Liver (tissue), 9 donors: ENCODE data around the gene MLLT10. TPM values are rescaled to one million over a fixed set of nuclear protein-coding genes. Genes with fewer than 3 reads are reported as not detected.

ENCODE experiments used
- DNase-seq: peaks from one replicate; pipeline ENCODE4 v3.0.0-alpha.2; 2017; ENCODE audit warnings: low spot score
- H3K27ac ChIP-seq, 2 donors: one replicate each; pipeline ENCODE4 v1.7.0; 2013; ENCODE audit warnings: inconsistent platforms in 2 of 2, low read length in 2 of 2, control low read depth in 1 of 2, low read depth in 1 of 2, mild to moderate bottlenecking in 1 of 2
- H3K27me3 ChIP-seq, 4 donors: one replicate each; pipeline versions ENCODE4 v1.6.1 to v1.7.0; 2013; ENCODE audit warnings: low read length in 3 of 4, inconsistent platforms in 1 of 4, mild to moderate bottlenecking in 1 of 4, moderate library complexity in 1 of 4; ENCODE audit not compliant: control insufficient read depth in 4 of 4, insufficient read depth in 4 of 4
- H3K36me3 ChIP-seq, 4 donors: one replicate each; pipeline versions ENCODE4 v1.6.1 to v1.7.0; 2013; ENCODE audit warnings: low read length in 3 of 4, mild to moderate bottlenecking in 3 of 4, low read depth in 1 of 4, moderate library complexity in 1 of 4; ENCODE audit not compliant: control insufficient read depth in 4 of 4, insufficient read depth in 3 of 4
- H3K4me1 ChIP-seq, 4 donors: one replicate each; pipeline versions ENCODE4 v1.6.1 to v1.7.0; 2013; ENCODE audit warnings: low read length in 3 of 4, mild to moderate bottlenecking in 3 of 4, moderate library complexity in 1 of 4; ENCODE audit not compliant: control insufficient read depth in 4 of 4, insufficient read depth in 4 of 4
- H3K4me3 ChIP-seq, 3 donors: one replicate each; pipeline versions ENCODE4 v1.6.1 to v1.7.0; 2013; ENCODE audit warnings: low read length in 3 of 3, control low read depth in 1 of 3, low read depth in 1 of 3, mild to moderate bottlenecking in 1 of 3
- H3K9ac ChIP-seq, 2 donors: one replicate each; pipeline ENCODE4 v1.7.0; 2013; ENCODE audit warnings: low read length in 2 of 2, mild to moderate bottlenecking in 2 of 2, moderate library complexity in 2 of 2, control low read depth in 1 of 2, low read depth in 1 of 2
- H3K9me3 ChIP-seq, 4 donors: one replicate each; pipeline versions ENCODE4 v1.6.1 to v1.7.0; 2013; ENCODE audit warnings: low read length in 3 of 4; ENCODE audit not compliant: control insufficient read depth in 4 of 4
- FOXA2 ChIP-seq: IDR thresholded peaks from 2 replicates; pipeline ENCODE4 v1.6.1; 2016; ENCODE audit warnings: antibody characterized with exemption
- GABPA ChIP-seq, 2 donors: IDR thresholded peaks in 1 of 2; conservative IDR thresholded peaks in 1 of 2; 2 replicates each; pipeline ENCODE4 v1.6.1; 2016; ENCODE audit warnings: antibody characterized with exemption in 2 of 2, mild to moderate bottlenecking in 1 of 2, moderate library complexity in 1 of 2
- HNF4A ChIP-seq, 2 donors: conservative IDR thresholded peaks; 2 replicates each; pipeline ENCODE4 v1.6.1; 2016; ENCODE audit warnings: antibody characterized with exemption in 2 of 2, mild to moderate bottlenecking in 2 of 2
- HNF4G ChIP-seq: IDR thresholded peaks from 2 replicates; pipeline ENCODE4 v1.6.1; 2016; ENCODE audit warnings: antibody characterized with exemption
- JUND ChIP-seq, 2 donors: IDR thresholded peaks; 2 replicates each; pipeline ENCODE4 v1.6.1; 2016; ENCODE audit warnings: antibody characterized with exemption in 2 of 2
- NR2F2 ChIP-seq: IDR thresholded peaks from 2 replicates; pipeline ENCODE4 v1.6.1; 2016; ENCODE audit warnings: antibody characterized with exemption
- RAD21 ChIP-seq, 2 donors: IDR thresholded peaks; 2 replicates each; pipeline ENCODE4 v1.6.1; 2016; ENCODE audit warnings: antibody characterized with exemption in 2 of 2, mild to moderate bottlenecking in 2 of 2
- RXRA ChIP-seq, 2 donors: IDR thresholded peaks; 2 replicates each; pipeline ENCODE4 v1.6.1; 2017 to 2018; ENCODE audit warnings: antibody characterized with exemption in 2 of 2, mild to moderate bottlenecking in 1 of 2
- SP1 ChIP-seq: IDR thresholded peaks from 2 replicates; pipeline ENCODE4 v1.6.1; 2018; ENCODE audit warnings: antibody characterized with exemption, mild to moderate bottlenecking
- TAF1 ChIP-seq: conservative IDR thresholded peaks from 2 replicates; pipeline ENCODE4 v1.6.1; 2016; ENCODE audit warnings: antibody characterized with exemption, mild to moderate bottlenecking
- YY1 ChIP-seq: IDR thresholded peaks from 2 replicates; pipeline ENCODE4 v1.6.1; 2016; ENCODE audit warnings: antibody characterized with exemption, mild to moderate bottlenecking
- WGBS: extraction: QIAGEN DNeasy Blood & Tissue Kit; methylation state at CpG from one replicate; pipeline ENCODE4 v1.1.7; 2013; 5-methylcytosine and 5-hydroxymethylcytosine counted together
- polyA plus RNA-seq, 2 donors: library from polyadenylated mRNA; stranded (reverse) in 1 of 2; unstranded in 1 of 2; fragments of 200-250 nt in 1 of 2; fragments of >200 nt in 1 of 2; fragmentation: Nextera tagmentation in 1 of 2; extraction: Ambion mirVana in 1 of 2; gene quantifications; one replicate each; pipeline versions ENCODE4 v1.2.1 to v1.2.3, GENCODE V29; 2013 to 2015
- total RNA-seq, 2 donors: library from RNA; depleted of rRNA; stranded (reverse); fragments of >200 nt; gene quantifications; one replicate each; pipeline ENCODE4 v1.2.3, GENCODE V29; 2014
- TF ChIP-seq, protein P1 (sequence below): IDR thresholded peaks from 2 replicates; pipeline ENCODE4 v1.6.1; 2016; ENCODE audit warnings: antibody characterized with exemption, mild to moderate bottlenecking
- TF ChIP-seq, protein P2 (sequence below): IDR thresholded peaks from 2 replicates; pipeline ENCODE4 v1.6.1; 2016; ENCODE audit warnings: antibody characterized with exemption
- TF ChIP-seq, protein P3 (sequence below): IDR thresholded peaks from 2 replicates; pipeline ENCODE4 v1.6.1; 2016; ENCODE audit warnings: antibody characterized with exemption
- donor health status: healthy.
- donor health status: healthy.
- donor health status: healthy.
- donor health status: healthy.
- donor health status: healthy.

The MLLT10 gene
- total and polyA plus RNA-seq, 4 donors, result 11.9 to 47.4 (median 22.6) TPM

DNA sequence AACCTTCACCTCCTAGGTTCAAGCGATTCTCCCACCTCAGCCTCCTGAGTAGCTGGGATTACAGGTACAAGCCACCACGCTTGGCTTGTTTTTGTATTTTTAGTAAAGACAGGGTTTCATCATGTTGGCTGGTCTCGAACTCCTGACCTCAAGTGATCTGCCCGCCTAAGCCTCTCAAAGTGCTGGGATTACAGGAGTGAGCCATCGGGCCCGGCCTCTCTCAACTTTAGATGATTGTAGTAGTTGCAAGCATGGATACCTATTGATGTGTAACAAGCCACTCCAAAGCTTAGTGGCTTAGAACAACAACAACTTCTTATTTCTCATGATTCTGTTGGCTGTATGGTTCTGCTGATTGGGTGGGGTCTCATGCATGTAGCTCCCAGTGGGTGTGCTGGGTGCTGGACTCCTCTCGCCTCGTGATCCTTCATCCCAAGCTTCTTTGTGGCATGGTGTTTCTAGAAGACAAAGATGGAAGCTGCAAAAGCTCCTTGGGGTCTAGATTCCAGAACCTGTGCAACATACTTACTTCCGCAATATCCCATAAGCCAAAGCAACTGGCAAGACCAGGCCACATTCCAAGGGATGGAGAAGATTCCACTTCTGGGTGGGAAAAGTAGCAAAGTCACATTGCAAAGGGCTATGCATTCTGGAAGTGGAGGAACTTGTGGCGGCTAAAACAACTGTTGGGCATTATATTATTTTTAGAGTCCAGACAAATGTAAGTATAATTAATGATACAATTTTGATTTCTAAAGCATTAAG, 46.4 kb upstream of the MLLT10 start:
- Histone ChIP-seq H3K4me3 (no peak overlapping the region), H3K36me3 (no peaks in the 10 kb centered on the region), H3K9me3 (no peaks in the 10 kb centered on the region), H3K27me3 (no peaks in the 10 kb centered on the region), H3K27ac (no peak overlapping the region), H3K4me1 (no peaks in the 10 kb centered on the region), H3K9ac (no peak overlapping the region)
- TF ChIP-seq HNF4A (conservative IDR thresholded peaks at IDR 0.05) (no peak), GABPA (IDR thresholded peaks at IDR 0.05 in 1 of 2, conservative IDR thresholded peaks at IDR 0.05 in 1 of 2) (no peak), TAF1 (no peak), RAD21 (IDR thresholded peaks at IDR 0.05) (no peak), NR2F2 (no peak), YY1 (no peak)
- TF ChIP-seq, protein P1, sequence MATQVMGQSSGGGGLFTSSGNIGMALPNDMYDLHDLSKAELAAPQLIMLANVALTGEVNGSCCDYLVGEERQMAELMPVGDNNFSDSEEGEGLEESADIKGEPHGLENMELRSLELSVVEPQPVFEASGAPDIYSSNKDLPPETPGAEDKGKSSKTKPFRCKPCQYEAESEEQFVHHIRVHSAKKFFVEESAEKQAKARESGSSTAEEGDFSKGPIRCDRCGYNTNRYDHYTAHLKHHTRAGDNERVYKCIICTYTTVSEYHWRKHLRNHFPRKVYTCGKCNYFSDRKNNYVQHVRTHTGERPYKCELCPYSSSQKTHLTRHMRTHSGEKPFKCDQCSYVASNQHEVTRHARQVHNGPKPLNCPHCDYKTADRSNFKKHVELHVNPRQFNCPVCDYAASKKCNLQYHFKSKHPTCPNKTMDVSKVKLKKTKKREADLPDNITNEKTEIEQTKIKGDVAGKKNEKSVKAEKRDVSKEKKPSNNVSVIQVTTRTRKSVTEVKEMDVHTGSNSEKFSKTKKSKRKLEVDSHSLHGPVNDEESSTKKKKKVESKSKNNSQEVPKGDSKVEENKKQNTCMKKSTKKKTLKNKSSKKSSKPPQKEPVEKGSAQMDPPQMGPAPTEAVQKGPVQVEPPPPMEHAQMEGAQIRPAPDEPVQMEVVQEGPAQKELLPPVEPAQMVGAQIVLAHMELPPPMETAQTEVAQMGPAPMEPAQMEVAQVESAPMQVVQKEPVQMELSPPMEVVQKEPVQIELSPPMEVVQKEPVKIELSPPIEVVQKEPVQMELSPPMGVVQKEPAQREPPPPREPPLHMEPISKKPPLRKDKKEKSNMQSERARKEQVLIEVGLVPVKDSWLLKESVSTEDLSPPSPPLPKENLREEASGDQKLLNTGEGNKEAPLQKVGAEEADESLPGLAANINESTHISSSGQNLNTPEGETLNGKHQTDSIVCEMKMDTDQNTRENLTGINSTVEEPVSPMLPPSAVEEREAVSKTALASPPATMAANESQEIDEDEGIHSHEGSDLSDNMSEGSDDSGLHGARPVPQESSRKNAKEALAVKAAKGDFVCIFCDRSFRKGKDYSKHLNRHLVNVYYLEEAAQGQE, result no peak
- TF ChIP-seq, protein P2, sequence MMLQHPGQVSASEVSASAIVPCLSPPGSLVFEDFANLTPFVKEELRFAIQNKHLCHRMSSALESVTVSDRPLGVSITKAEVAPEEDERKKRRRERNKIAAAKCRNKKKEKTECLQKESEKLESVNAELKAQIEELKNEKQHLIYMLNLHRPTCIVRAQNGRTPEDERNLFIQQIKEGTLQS, result no peak
- 98% methylated on average over 10 of the region's 10 CpGs for WGBS
- DNase-seq, result no peak

DNA sequence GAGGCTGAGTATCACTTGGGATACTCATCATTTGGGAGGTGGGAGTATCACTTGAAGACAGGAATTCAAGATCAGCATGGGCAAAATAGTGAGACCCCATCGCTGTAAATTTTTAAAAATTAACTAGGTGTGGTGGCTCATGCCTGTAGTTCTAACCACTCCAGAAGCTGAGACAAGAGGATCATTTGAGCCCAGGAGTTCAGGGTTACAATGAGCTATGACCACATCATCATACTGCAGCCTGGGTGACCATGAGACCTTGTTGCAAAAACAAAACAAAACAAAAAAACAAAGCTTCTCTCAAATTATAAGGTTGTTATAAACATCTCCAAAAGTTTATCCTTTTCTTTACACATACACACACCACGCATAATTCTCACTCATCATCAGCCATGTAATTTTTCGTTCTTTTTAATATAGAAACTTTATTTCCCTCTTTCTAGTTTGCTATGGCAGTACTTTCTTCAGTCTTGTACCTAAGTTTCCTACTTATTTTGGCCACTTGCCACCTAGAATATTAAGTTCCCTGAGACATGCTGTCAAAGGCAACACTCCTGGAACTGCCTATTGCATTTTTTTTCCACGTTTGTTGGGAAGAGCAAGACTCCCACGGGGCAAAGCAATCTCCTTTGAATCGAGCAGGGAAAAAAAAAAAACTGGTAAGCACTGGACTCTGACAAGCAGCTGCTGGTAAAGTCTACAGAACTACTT, 45.6 kb upstream of the MLLT10 start:
- H3K9ac ChIP-seq, result no peak overlapping the region
- H3K9me3 ChIP-seq, result no peaks in the 10 kb centered on the region
- WGBS, result 68% methylated on average over 6 of the region's 6 CpGs
- DNase-seq, result no peak
- H3K27me3 ChIP-seq, result no peaks in the 10 kb centered on the region
- no peak overlapping the region for H3K27ac ChIP-seq
- no peak overlapping the region for H3K4me3 ChIP-seq
- no peak for TF ChIP-seq HNF4A (conservative IDR thresholded peaks at IDR 0.05)
- TF ChIP-seq HNF4G, result no peak
- TF ChIP-seq RAD21 (IDR thresholded peaks at IDR 0.05), result no peak
- TF ChIP-seq, protein P3, sequence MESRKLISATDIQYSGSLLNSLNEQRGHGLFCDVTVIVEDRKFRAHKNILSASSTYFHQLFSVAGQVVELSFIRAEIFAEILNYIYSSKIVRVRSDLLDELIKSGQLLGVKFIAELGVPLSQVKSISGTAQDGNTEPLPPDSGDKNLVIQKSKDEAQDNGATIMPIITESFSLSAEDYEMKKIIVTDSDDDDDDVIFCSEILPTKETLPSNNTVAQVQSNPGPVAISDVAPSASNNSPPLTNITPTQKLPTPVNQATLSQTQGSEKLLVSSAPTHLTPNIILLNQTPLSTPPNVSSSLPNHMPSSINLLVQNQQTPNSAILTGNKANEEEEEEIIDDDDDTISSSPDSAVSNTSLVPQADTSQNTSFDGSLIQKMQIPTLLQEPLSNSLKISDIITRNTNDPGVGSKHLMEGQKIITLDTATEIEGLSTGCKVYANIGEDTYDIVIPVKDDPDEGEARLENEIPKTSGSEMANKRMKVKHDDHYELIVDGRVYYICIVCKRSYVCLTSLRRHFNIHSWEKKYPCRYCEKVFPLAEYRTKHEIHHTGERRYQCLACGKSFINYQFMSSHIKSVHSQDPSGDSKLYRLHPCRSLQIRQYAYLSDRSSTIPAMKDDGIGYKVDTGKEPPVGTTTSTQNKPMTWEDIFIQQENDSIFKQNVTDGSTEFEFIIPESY, result no peak
- TF ChIP-seq, protein P1, result no peak
- no peak for TF ChIP-seq YY1
- TF ChIP-seq RXRA (IDR thresholded peaks at IDR 0.05), result no peak
- no peak for TF ChIP-seq SP1
- TF ChIP-seq FOXA2, result no peak
- TF ChIP-seq JUND (IDR thresholded peaks at IDR 0.05), result no peak
- no peaks in the 10 kb centered on the region for H3K36me3 ChIP-seq
- no peaks in the 10 kb centered on the region for H3K4me1 ChIP-seq
